DOHH2 (cell line): ENCODE measurements around the gene MAPRE3.

Experiments
- H3F3A ChIP-seq: fragments of 200-600 bp; sonication (generic), shearing (Covaris generic); 2 replicates; pipeline ENCODE4 v1.6.0; 2016; ENCODE audit warnings: antibody characterized with exemption, mild to moderate bottlenecking; ENCODE audit not compliant: control insufficient read depth, insufficient read depth
- H3K27ac ChIP-seq: fragments of 200-600 bp; sonication (generic); 2 replicates; pipeline ENCODE4 v1.5.1; 2014; ENCODE audit warnings: low read depth, mild to moderate bottlenecking, low read length, moderate library complexity
- H3K27me3 ChIP-seq: fragments of 200-600 bp; sonication (generic); 2 replicates; pipeline ENCODE4 v1.6.1; 2014; ENCODE audit warnings: mild to moderate bottlenecking, low read length, mixed read lengths; ENCODE audit not compliant: control insufficient read depth
- H3K36me3 ChIP-seq: fragments of 200-600 bp; sonication (generic); 2 replicates; pipeline ENCODE4 v1.6.1; 2014; ENCODE audit warnings: mild to moderate bottlenecking, low read length, moderate library complexity, mixed read lengths; ENCODE audit not compliant: control insufficient read depth
- H3K4me1 ChIP-seq: fragments of 200-600 bp; sonication (generic); 2 replicates; pipeline ENCODE4 v1.6.1; 2014; ENCODE audit warnings: mild to moderate bottlenecking, low read length, mixed read lengths; ENCODE audit not compliant: control insufficient read depth
- H3K4me2 ChIP-seq: fragments of 200-600 bp; sonication (generic); 2 replicates; pipeline ENCODE4 v1.6.0; 2014; ENCODE audit warnings: mild to moderate bottlenecking, low read length, moderate library complexity
- H3K4me3 ChIP-seq: fragments of 200-600 bp; sonication (generic); 2 replicates; pipeline ENCODE4 v1.5.1; 2014; ENCODE audit warnings: mild to moderate bottlenecking, low read length, mixed read lengths
- H3K79me2 ChIP-seq: fragments of 200-600 bp; sonication (generic); 2 replicates; pipeline ENCODE4 v1.6.1; 2014; ENCODE audit warnings: mild to moderate bottlenecking, low read length, mixed read lengths; ENCODE audit not compliant: control insufficient read depth
- H3K9me2 ChIP-seq: fragments of 200-600 bp; sonication (generic); replicated peaks from 2 replicates; pipeline ENCODE4 v1.6.1; 2014; ENCODE audit warnings: mild to moderate bottlenecking, low read length, mixed read lengths; ENCODE audit not compliant: control insufficient read depth
- H3K9me3 ChIP-seq: fragments of 200-600 bp; sonication (generic); 2 replicates; pipeline ENCODE4 v1.6.1; 2014; ENCODE audit warnings: antibody characterized with exemption, low read length, mixed read lengths; ENCODE audit not compliant: control insufficient read depth, insufficient read depth
- H4K20me1 ChIP-seq: fragments of 200-600 bp; sonication (generic); 2 replicates; pipeline ENCODE4 v1.6.0; 2014; ENCODE audit warnings: low read depth, mild to moderate bottlenecking, antibody characterized with exemption, low read length, moderate library complexity; ENCODE audit not compliant: control insufficient read depth, insufficient read depth
- CTCF ChIP-seq: fragments of 200-600 bp; sonication (generic); IDR thresholded peaks from one replicate; pipeline ENCODE4 v1.5.1; 2014; ENCODE audit warnings: antibody characterized with exemption, mild to moderate bottlenecking, low read depth, low read length; ENCODE audit not compliant: poor library complexity, severe bottlenecking
- EZH2phosphoT487 ChIP-seq: fragments of 200-600 bp; sonication (generic); IDR thresholded peaks from 2 replicates; pipeline ENCODE4 v1.6.1; 2017; ENCODE audit warnings: borderline replicate concordance, mild to moderate bottlenecking, antibody characterized with exemption, low read length, moderate library complexity, mixed read lengths

The MAPRE3 gene

GRCh38 chr2:27029051-27029450, 58.6 kb downstream of the MAPRE3 start:
- no peak overlapping the region for H3K27ac ChIP-seq
- TF ChIP-seq EZH2phosphoT487 (no peak), CTCF (no peak)
- H3K79me2 ChIP-seq, result peaks cover 23% of the 10 kb centered on the region
- 0 out of 2 replicates have a peak, but pooled peaks cover 5% of the 10 kb centered on the region for H4K20me1 ChIP-seq
- no peaks in the 10 kb centered on the region for H3K9me3 ChIP-seq
- H3K9me2 ChIP-seq, result no peaks in the 10 kb centered on the region
- no peaks in the 10 kb centered on the region for H3K27me3 ChIP-seq
- H3K4me2 ChIP-seq, result no peak overlapping the region
- no peak overlapping the region for H3K4me3 ChIP-seq
- H3K4me1 ChIP-seq, result peaks cover 13% of the 10 kb centered on the region
- H3K36me3 ChIP-seq, result peaks cover 2% of the 10 kb centered on the region; the same call in 1 of the 2 replicates
- H3F3A ChIP-seq, result no peaks in the 10 kb centered on the region

GRCh38 chr2:27032495-27033252, 62.2 kb downstream of the MAPRE3 start, which contains the start of gene TMEM214:
Gene TMEM214, plus strand, starts transcription at chr2:27032965. Its CDS starts 51 bp downstream, at chr2:27033016.
- no peaks in the 10 kb centered on the region for H3F3A ChIP-seq
- H3K4me2 ChIP-seq, result peak within 1 kb of the TSS; percentile 89
- H3K79me2 ChIP-seq, result peaks cover 37% of the 10 kb centered on the region
- peaks cover 35% of the 10 kb centered on the region for H3K36me3 ChIP-seq
- no peaks in the 10 kb centered on the region for H3K9me2 ChIP-seq
- peaks cover 17% of the 10 kb centered on the region for H3K4me1 ChIP-seq
- H3K4me3 ChIP-seq, result peak within 1 kb of the TSS; percentile 84
- TF ChIP-seq EZH2phosphoT487, result no peak
- no peak for TF ChIP-seq CTCF
- H3K27ac ChIP-seq, result no peak within 1 kb of the TSS
- H4K20me1 ChIP-seq, result 0 out of 2 replicates have a peak, but pooled peaks cover 5% of the 10 kb centered on the region
- H3K9me3 ChIP-seq, result no peaks in the 10 kb centered on the region
- no peaks in the 10 kb centered on the region for H3K27me3 ChIP-seq

GRCh38 chr2:27033253-27033852, 62.9 kb downstream of the MAPRE3 start:
- peaks cover 37% of the 10 kb centered on the region for H3K79me2 ChIP-seq
- peak overlapping the region; percentile 84 for H3K4me3 ChIP-seq
- no peaks in the 10 kb centered on the region for H3K9me3 ChIP-seq
- 0 out of 2 replicates have a peak, but pooled peaks cover 5% of the 10 kb centered on the region for H4K20me1 ChIP-seq
- peaks cover 17% of the 10 kb centered on the region for H3K4me1 ChIP-seq
- H3K9me2 ChIP-seq, result no peaks in the 10 kb centered on the region
- H3K27me3 ChIP-seq, result no peaks in the 10 kb centered on the region
- peaks cover 41% of the 10 kb centered on the region for H3K36me3 ChIP-seq
- H3K27ac ChIP-seq, result no peak overlapping the region
- H3K4me2 ChIP-seq, result peak overlapping the region; percentile 89
- H3F3A ChIP-seq, result no peaks in the 10 kb centered on the region
- TF ChIP-seq CTCF, result no peak
